Activated CD4-positive, alpha-beta T cell treated with anti-CD3 and anti-CD28 coated beads, Interleukin-2, amount 10 ng/mL, durations not matched to agents 7 days and 5 days (primary cell): ENCODE measurements around the gene SOX6. TPM values are rescaled to one million over a fixed set of nuclear protein-coding genes. Genes with fewer than 3 reads are reported as not detected.

ENCODE experiments used
- CTCF ChIA-PET: fragments of 350-600 bp; sonication (Branson Sonifier 250); formaldehyde crosslinking; loops from one replicate; lab custom pipeline; 2021; ENCODE audit warnings: antibody characterized with exemption; lab: Charles Lee
- POLR2A ChIA-PET: fragments of 350-600 bp; sonication (Branson Sonifier 250); formaldehyde crosslinking; loops from one replicate; lab custom pipeline; 2021; ENCODE audit warnings: antibody characterized with exemption; lab: Charles Lee
- DNase-seq: peaks from one replicate; pipeline ENCODE4 v3.0.0-alpha.2; 2020
- H3K27ac Mint-ChIP-seq: one replicate; pipeline ENCODE4 v1.8.0; 2021; ENCODE audit warnings: mild to moderate bottlenecking, moderate library complexity, mixed read lengths
- H3K27me3 Mint-ChIP-seq: one replicate; pipeline ENCODE4 v1.8.0; 2021; ENCODE audit warnings: mixed read lengths
- H3K36me3 Mint-ChIP-seq: one replicate; pipeline ENCODE4 v1.8.0; 2021; ENCODE audit warnings: low read depth, mixed read lengths
- H3K4me1 Mint-ChIP-seq: one replicate; pipeline ENCODE4 v1.8.0; 2021; ENCODE audit warnings: mixed read lengths
- H3K4me3 Mint-ChIP-seq: one replicate; pipeline ENCODE4 v1.8.0; 2021; ENCODE audit warnings: mild to moderate bottlenecking, moderate library complexity, mixed read lengths
- H3K9me3 Mint-ChIP-seq: one replicate; pipeline ENCODE4 v1.8.0; 2021; ENCODE audit warnings: mixed read lengths
- total RNA-seq, 2 experiments: library from RNA; stranded (reverse); gene quantifications; one replicate each; pipeline ENCODE4 v1.2.3, GENCODE V29; 2021

SOX6 gene
- total RNA-seq, 2 experiments from 2014 or later, result not detected

DNA sequence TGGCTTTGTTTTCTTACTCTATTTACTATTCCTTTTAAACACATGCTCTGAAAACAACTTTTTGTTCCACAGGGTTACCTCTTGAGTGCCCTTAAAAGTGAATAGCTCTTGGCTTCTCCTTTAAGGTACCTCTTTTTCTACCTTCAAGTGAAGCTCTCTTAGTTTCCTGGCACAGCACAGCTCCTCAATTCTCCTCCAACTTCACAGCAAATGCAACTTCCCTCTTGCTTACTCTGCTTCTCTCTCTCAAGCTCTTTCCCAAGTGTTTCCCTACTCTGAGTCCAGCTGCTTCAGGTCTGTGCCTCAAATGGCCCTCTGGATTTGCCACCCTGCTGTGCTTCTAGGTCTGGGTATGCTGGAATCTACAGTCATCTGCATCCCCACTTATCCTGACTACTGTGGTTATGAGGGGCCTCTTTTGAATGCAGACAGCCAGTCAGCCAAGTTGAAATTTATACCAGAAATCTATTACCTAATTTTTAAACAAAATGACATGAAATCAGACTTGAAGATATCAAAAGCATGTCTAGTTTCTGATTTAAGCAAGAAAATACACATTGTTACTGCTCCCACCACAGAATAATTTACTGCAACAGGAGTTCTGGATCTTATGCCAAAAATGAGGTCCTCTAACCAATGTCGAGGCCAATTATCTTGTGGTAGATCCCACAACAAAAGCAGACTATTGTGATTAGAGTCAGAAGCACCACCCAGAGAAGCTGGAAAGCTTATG, 371.1 kb downstream of the SOX6 start:
- no peak overlapping the region for H3K4me3 Mint-ChIP-seq
- ChIA-PET POLR2A (no interaction called here), CTCF (no interaction called here)
- H3K27me3 Mint-ChIP-seq, result no peaks in the 10 kb centered on the region
- no peak overlapping the region for H3K27ac Mint-ChIP-seq
- H3K36me3 Mint-ChIP-seq, result no peaks in the 10 kb centered on the region
- H3K4me1 Mint-ChIP-seq, result no peaks in the 10 kb centered on the region
- no peak for DNase-seq
- H3K9me3 Mint-ChIP-seq, result no peaks in the 10 kb centered on the region

DNA sequence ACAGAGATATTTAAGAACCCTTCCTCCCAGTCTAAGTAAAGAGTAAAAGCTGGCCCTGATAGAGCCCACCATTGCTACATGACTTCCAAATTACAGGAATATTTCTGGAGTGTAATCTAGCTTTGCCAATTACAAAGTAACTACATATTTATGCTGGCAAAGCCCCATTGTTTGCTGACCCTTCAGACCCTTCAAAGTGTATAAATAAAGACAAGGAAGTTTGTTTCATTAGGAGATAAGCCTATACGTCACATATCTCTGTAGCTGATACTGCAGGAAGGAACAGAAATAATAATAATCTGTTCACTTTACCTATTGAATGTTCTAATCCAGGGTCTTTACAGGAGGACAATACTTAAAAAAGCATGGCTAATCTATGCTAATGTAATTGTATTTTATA, 375.1 kb downstream of the SOX6 start:
- Mint-ChIP-seq H3K4me1 (no peaks in the 10 kb centered on the region), H3K27me3 (no peaks in the 10 kb centered on the region)
- POLR2A ChIA-PET, result no interaction called here

GRCh38 chr11:15977116-15977515, 379.2 kb downstream of the SOX6 start:
- no peaks in the 10 kb centered on the region for H3K27me3 Mint-ChIP-seq
- no peaks in the 10 kb centered on the region for H3K4me1 Mint-ChIP-seq
- POLR2A ChIA-PET, result no interaction called here
- CTCF ChIA-PET, result no interaction called here
- no peaks in the 10 kb centered on the region for H3K36me3 Mint-ChIP-seq
- H3K9me3 Mint-ChIP-seq, result no peaks in the 10 kb centered on the region
- no peak for DNase-seq
- H3K4me3 Mint-ChIP-seq, result no peak overlapping the region
- no peak overlapping the region for H3K27ac Mint-ChIP-seq

More for the DNA sequence above, 375.1 kb downstream of the SOX6 start:
- H3K9me3 Mint-ChIP-seq, result no peaks in the 10 kb centered on the region
- DNase-seq, result no peak
- no peak overlapping the region for H3K27ac Mint-ChIP-seq
- no peak overlapping the region for H3K4me3 Mint-ChIP-seq
- no peaks in the 10 kb centered on the region for H3K36me3 Mint-ChIP-seq
- CTCF ChIA-PET, result no interaction called here

GRCh38 chr11:15976433-15977045, 379.8 kb downstream of the SOX6 start:
- H3K27me3 Mint-ChIP-seq, result no peaks in the 10 kb centered on the region
- POLR2A ChIA-PET, result no interaction called here
- no peaks in the 10 kb centered on the region for H3K9me3 Mint-ChIP-seq
- DNase-seq, result no peak
- no peak overlapping the region for H3K4me3 Mint-ChIP-seq
- H3K27ac Mint-ChIP-seq, result no peak overlapping the region
- CTCF ChIA-PET, result no interaction called here
- no peaks in the 10 kb centered on the region for H3K36me3 Mint-ChIP-seq
- H3K4me1 Mint-ChIP-seq, result no peaks in the 10 kb centered on the region

- no peaks in the 10 kb centered on the region for H3K4me1 Mint-ChIP-seq
- H3K27ac Mint-ChIP-seq, result no peak overlapping the region
- no peaks in the 10 kb centered on the region for H3K36me3 Mint-ChIP-seq
- H3K9me3 Mint-ChIP-seq, result no peaks in the 10 kb centered on the region
- ChIA-PET POLR2A (no interaction called here), CTCF (interaction anchor here (0.7 to 1.0 kb wide), 2 partner anchors 9 to 16 kb away, joined by 3 to 7 read pairs; no protein-coding TSS in a partner anchor)
- no peak for DNase-seq
- no peak overlapping the region for H3K4me3 Mint-ChIP-seq
- H3K27me3 Mint-ChIP-seq, result no peaks in the 10 kb centered on the region
These were observed 380.6 kb downstream of the SOX6 start for GRCh38 chr11:15975742-15976141.

GRCh38 chr11:15972838-15973237, 383.5 kb downstream of the SOX6 start:
- POLR2A ChIA-PET, result no interaction called here
- no peaks in the 10 kb centered on the region for H3K4me1 Mint-ChIP-seq
- no peak for DNase-seq
- H3K9me3 Mint-ChIP-seq, result no peaks in the 10 kb centered on the region
- no peak overlapping the region for H3K27ac Mint-ChIP-seq
- H3K27me3 Mint-ChIP-seq, result no peaks in the 10 kb centered on the region
- CTCF ChIA-PET, result no interaction called here
- H3K4me3 Mint-ChIP-seq, result no peak overlapping the region
- H3K36me3 Mint-ChIP-seq, result no peaks in the 10 kb centered on the region

- Mint-ChIP-seq H3K27me3 (no peaks in the 10 kb centered on the region), H3K4me3 (no peak overlapping the region), H3K9me3 (no peaks in the 10 kb centered on the region), H3K4me1 (no peaks in the 10 kb centered on the region), H3K36me3 (no peaks in the 10 kb centered on the region), H3K27ac (no peak overlapping the region)
- ChIA-PET POLR2A (no interaction called here), CTCF (no interaction called here)
- DNase-seq, result no peak
These were observed 385.2 kb downstream of the SOX6 start for GRCh38 chr11:15971215-15971546.

DNA sequence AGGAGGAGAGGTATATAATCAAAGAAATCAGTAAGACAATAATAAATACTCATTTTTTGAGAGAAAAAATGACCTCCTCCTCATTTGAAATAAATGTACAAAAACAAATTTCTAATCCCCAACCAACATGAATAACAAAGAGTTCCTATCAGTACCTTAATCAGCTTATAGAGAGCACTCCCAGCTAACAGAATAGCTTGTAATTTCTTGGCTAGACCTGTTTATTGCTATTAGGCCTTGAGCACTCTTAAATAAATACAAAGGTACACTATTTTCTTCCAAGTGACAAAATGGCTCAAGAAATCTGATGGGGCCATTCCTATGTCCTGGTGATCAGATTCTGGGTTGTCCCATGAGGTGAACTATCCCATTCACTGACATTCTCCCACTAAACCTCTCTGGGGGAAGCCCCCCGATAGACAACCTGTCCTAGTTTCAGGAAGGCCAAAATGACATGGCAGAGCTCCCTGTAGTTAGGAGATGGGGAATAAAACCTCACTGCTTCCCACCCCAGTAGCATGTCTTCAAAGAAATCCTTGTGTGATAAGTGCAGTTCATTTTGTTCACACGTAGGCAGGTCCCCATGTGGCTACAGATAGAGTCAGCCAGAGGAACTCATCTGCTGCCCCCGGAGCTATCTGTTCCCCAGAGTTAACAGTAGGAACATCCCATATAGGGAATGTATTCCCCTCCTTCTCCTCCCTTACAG, 385.7 kb downstream of the SOX6 start:
- Mint-ChIP-seq H3K4me3 (no peak overlapping the region), H3K4me1 (no peaks in the 10 kb centered on the region), H3K36me3 (no peaks in the 10 kb centered on the region), H3K27me3 (no peaks in the 10 kb centered on the region), H3K9me3 (no peaks in the 10 kb centered on the region), H3K27ac (no peak overlapping the region)
- DNase-seq, result no peak
- ChIA-PET POLR2A (no interaction called here), CTCF (no interaction called here)

DNA sequence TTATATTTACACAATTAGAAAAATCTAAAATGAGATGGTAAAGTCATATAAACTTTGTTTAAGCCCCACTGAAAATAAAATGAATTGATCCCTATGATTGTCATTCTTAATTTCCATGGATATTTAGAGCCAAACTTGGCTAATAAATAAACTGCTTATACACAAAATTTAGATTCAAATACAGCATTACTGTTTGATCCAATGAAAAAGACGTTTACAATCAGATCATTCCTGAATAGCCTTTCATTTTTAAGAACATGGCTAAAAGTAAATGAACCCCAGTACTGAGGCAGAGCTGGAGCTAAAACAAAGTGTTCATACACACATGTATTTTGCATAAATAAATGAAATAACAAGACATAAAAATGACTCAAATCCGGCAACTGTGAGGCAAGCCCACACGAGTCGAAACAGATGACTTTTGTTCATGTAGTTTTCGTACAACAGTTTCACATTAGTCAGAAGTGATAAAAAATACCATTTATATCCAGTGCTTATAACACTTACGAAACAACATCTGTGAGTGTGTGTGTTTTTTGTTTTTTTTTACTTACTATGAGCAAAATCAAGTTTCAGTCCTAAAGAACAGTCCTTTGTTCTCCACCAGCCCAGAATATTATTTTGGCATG, 386.5 kb downstream of the SOX6 start:
- POLR2A ChIA-PET, result no interaction called here
- no peaks in the 10 kb centered on the region for H3K4me1 Mint-ChIP-seq
- CTCF ChIA-PET, result no interaction called here
- H3K9me3 Mint-ChIP-seq, result no peaks in the 10 kb centered on the region
- no peaks in the 10 kb centered on the region for H3K36me3 Mint-ChIP-seq
- H3K27me3 Mint-ChIP-seq, result no peaks in the 10 kb centered on the region
- no peak overlapping the region for H3K27ac Mint-ChIP-seq
- H3K4me3 Mint-ChIP-seq, result no peak overlapping the region
- no peak for DNase-seq

DNA sequence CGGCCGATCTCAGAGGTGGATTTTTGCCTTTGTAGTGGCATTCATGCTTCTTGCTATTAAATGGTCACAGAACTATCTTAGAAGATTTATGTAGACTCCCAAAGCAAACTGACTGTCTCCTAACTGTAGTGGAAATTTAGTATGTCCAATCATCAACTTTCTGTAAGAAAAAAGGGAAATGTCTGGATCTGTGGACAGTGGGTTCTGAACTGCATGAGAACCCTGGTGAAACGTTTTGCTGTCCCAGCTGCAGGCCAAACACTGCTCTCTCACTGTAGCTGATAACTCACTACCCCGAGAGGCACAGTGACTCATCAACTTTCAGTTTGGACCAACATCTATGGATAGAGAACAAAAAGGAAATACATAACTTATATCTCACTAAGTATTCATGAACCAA, 387.1 kb downstream of the SOX6 start:
- Mint-ChIP-seq H3K4me3 (no peak overlapping the region), H3K4me1 (no peaks in the 10 kb centered on the region), H3K27ac (no peak overlapping the region), H3K9me3 (no peaks in the 10 kb centered on the region), H3K27me3 (no peaks in the 10 kb centered on the region), H3K36me3 (no peaks in the 10 kb centered on the region)
- POLR2A ChIA-PET, result no interaction called here
- CTCF ChIA-PET, result no interaction called here
- no peak for DNase-seq

GRCh38 chr11:15968461-15969130, 387.8 kb downstream of the SOX6 start:
- Mint-ChIP-seq H3K9me3 (no peaks in the 10 kb centered on the region), H3K4me3 (no peak overlapping the region), H3K27me3 (no peaks in the 10 kb centered on the region), H3K27ac (no peak overlapping the region), H3K36me3 (no peaks in the 10 kb centered on the region), H3K4me1 (no peaks in the 10 kb centered on the region)
- ChIA-PET POLR2A (no interaction called here), CTCF (interaction anchor here (0.5 kb wide), 1 partner anchor 201 kb away, joined by 3 read pairs; no protein-coding TSS in a partner anchor)
- DNase-seq, result no peak

DNA sequence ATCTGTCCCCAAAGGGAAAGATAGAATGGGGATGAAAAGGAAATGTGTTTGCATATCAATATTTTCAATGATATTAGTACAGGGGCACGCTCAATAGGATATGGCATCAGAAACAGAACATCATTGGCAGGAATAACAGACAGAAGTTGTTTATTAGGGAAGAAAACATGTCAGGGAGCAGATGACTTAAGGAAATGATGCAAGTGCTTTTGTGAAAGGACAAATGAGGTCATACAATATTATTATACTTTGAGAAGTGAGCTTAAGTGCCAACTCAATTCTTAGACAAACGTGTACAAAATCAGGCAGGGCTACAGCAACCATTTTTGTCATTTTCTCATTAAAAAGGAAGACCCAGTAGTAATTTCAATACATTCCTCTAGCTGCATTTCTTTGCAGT, 388.4 kb downstream of the SOX6 start:
- H3K4me3 Mint-ChIP-seq, result no peak overlapping the region
- H3K36me3 Mint-ChIP-seq, result no peaks in the 10 kb centered on the region
- H3K27me3 Mint-ChIP-seq, result no peaks in the 10 kb centered on the region
- DNase-seq, result no peak
- H3K27ac Mint-ChIP-seq, result no peak overlapping the region
- no peaks in the 10 kb centered on the region for H3K4me1 Mint-ChIP-seq
- H3K9me3 Mint-ChIP-seq, result no peaks in the 10 kb centered on the region
- ChIA-PET POLR2A (no interaction called here), CTCF (interaction anchor here (0.5 kb wide), 1 partner anchor 202 kb away, joined by 3 read pairs; no protein-coding TSS in a partner anchor)
